Activated T-helper 1 cell treated with anti-CD3 and anti-CD28 coated beads, Interleukin-2, amount 50 U/mL, for 16 hours (primary cell): ENCODE data around the gene FAM53A.
"Not testable (repeated sequence)": the region's sequence is repeated elsewhere in the genome, so short reads cannot be mapped to it uniquely, and the experiment has no call there.

Experiments
- DNase-seq, 2 donors: peaks; one replicate each; pipeline ENCODE4 v3.0.0-alpha.2; 2020; ENCODE audit warnings: low read depth in 1 of 2, low spot score in 1 of 2

The FAM53A gene

DNA sequence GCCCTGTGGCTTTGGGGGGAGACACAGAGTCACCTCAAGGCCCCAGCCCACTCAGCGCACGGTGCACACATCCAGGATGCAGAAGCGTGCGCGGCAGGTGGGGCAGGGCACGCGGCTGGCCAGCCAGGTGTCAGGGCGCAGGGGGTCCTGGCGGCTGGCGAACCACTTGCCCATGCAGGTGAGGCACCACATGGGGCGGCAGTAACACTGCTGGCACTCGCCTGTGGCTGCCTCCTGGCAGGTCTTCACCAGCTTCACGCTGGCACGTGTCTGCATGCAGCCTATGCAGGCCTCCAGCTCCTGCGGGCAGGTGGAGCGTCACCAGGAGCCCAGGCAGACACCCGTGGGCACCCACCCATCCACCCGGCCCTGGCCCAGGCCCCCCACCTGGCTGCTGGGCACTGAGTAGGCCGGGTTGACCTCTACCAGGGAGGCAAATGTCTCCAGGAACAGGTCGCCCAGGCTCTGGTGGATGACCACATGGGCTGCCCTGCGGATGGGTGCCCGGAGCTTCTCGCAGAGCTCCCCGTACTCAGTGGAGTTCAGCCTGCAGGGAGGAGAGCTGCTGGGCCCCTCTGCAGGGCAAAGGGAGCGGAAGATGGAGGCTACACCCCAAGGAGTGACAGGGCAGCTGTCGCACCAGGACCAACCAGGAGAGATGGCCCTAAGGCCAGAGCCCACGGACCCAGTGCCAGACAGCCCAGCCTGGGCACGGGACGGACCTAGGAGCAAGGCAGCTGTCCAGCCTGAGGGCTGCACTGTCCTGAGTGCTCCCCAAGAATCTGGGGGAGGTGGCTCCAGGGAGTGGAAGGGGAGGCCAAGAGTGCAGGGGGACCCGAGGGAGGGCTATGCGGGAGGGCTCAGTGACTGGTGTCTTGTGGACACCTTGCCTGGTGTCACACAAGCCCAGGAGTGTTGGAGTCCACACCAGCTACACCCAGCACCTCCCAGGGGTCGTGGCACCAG lies 33.3 kb upstream of the FAM53A start:
- no peak for DNase-seq

- no peak for DNase-seq
These were observed 32.2 kb upstream of the FAM53A start for GRCh38 chr4:1716065-1716945.

DNA sequence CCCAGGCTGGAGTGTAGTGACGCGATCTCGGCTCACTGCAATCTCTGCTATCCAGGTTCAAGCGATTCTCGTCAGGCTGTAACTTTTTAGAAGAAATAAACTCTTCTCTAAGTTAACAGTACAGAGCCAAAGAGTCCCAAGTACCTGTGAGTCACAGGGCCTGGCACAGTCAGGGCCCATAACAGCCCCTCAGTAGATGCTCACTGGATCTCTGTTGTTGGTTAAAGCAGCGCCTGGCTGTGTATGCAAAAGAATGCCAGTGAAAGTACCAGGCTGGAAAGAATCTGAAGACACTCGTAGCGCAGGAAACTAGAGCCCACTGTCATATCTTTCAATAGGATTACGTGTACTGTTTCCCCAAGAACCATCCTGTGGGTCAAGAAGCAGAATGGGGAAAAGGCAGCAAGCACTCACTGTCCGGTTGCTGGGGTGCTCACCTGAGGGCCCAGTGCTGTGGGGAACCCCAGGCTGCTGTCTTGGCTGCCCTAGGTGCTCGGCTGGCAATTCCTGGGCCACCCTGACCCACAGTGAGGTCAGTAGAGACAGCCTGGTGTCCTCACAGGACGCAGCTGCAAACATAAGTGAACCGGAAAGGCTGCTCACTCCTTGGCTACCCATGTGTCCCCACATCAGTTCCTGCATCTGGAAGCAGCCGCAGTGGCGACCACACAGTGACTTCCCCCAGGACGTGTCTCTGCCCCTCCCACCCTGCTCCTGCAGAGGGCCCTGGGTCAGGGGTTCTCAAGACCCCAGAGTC lies 31.1 kb upstream of the FAM53A start:
- DNase-seq, result no peak

- DNase-seq, result no peak
These were observed 30.3 kb upstream of the FAM53A start for GRCh38 chr4:1714303-1715001.

DNA sequence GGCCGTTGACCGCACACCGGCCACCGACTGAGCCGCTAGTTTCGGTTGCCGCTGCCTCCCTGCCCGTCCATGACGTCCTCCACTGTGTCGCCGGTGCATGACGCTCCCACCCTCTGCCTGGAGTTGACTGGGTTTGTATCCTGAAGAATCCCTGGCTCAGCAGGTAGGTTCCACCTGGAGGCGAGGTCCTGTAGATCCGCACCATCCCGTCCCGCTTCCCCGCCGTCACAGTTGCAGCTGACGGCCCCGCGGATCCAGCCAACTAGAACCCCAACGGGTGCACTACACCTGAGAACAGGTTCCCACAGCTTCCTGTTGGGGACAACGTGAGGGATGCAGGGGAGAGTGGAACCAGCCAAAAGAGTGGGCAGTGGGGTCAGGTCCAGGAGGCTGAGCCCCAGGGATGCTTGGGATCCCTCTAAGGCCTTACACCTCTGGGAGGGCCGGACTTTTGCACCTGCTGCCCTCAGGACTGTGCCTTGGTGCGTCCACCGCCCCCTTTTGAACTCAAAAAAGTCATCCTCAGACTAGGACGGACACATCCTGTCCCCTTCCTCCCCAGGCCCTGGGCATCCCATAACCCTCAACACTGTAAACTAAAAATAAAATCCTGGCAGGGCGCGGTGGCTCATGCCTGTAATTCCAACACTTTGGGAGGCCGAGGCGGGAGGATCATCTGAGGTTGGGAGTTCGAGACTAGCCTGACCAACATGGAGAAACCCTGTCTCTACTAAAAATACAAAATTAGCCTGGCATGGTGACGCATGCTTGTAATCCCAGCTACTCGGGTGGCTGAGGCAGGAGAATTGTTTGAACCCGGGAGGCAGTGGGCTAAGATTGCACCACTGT lies 29.1 kb upstream of the FAM53A start:
- no peak for DNase-seq

DNA sequence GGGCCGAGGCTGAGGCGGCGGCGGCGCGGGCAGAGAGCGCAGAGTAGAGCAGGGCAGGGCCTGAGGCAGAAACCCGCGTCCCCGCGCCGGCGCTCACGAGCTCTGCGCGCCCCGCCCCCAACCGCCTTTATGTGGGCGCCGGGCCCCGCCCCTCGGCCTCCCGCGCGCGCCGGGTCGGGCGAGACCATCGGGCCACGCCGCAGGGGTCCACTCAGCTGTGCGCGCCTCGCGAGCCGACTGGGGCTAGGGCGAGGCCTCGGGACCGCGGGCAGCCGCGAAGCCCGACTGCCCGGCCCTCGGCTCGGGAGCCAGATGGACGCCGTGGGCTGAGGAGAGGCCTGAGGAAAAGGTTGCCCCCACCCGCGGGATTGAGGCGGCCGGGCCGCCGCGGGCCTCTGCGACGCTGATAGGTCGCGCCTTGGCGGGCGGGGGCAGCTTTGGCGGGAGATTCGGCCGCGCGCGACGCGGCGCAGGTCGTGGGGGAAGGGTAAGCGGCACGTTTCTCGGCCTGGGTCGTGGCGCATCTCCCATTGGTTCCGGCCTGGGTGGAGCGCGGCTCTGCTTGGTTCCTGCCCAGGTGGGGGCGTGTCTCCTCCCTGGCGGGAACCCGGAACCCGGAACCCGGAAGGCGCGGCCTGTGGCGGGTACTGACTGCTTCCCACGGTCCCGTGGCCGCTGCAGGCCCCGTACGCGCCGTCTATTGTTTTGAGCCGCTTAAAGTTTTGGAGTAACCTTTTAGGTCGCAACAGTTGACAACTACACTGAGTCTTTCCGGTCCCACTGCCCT lies 28.3 kb upstream of the FAM53A start, which contains the start of gene SLBP:
SLBP (minus strand) TSS at position 104 of the 787 bp plus-strand sequence. CDS start 131 bp downstream, outside the sequence.
- peak; percentile 97 to 98 for DNase-seq

DNA sequence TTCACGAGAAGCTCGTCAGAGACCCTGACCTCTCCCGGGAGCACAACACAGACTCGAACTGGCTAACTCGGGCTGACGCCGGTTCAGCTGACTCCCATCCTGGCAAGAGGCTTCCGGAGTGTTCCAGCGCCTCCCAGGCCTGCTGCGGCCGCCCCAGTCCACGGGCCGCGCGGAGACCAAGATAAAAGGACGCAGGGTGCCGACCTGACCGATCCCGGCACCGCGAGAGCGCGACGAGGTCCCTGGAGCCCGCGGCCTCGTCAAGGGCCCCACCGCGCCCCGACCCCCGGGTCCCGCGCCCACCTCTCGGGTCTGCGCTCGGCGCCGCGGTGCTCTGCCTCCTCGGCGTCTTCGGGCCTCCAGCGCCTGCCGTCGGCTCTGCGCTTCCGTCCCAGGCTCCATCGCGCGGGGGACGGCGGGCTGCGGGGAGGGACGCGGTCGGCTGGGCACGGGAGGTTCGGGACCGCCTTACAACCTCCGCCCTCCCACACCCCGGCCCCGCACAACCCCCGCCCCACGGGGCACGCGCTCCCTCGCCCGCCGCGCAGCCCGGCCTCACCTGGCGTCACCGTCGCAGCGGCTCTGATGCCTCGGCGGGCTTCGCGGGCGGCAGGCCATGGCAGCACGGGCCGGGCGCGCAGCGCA lies 27.6 kb upstream of the FAM53A start:
- peak in 1 of 2 donors; percentile 32 for DNase-seq

DNA sequence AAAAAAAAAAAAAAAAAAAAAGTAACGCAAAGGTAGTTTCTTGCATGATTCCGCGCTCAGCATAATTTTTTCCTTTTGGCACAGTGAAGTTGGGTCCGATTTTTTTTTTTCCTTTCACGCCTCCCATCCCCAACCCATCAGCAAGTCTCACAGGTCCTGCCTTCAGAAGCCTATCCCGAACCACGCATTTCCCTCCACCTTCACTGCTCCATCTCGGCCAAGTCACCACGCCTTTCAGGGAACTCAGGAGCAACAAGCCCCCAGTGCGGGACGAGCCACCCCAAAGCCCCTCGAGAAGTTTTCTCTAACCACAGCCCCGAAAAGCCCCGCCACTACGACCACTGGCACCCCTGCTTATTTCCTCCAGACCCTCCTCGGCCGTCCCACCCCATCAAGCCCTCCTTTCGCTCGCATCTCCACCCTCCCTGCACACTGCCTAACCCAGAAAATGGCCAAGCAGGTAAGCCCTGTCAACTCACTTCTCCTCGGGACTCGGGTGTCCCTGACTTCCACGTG lies 27.0 kb upstream of the FAM53A start:
- DNase-seq, result no peak

GRCh38 chr4:1708581-1708980 lies 24.5 kb upstream of the FAM53A start:
- DNase-seq, result no peak

DNA sequence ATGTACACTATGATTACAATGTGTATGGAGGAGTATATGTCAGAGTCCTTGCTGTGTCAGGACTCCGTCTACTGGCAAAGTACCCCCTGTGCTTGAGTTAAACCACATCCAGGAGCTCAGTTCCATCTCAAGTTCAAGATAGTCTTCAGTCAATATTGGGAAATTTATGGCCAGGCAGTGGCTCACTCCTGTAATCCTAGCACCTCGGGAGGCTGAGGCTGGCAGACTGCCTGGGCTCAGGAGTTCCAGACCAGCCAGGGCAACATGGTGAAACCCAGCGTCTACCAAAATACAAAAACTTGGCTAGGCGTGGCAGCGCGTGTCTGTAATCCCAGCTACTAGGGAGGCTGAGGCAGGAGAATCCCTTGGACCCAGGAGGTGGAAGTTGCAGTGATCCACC lies 22.2 kb upstream of the FAM53A start:
- DNase-seq, result no peak

DNA sequence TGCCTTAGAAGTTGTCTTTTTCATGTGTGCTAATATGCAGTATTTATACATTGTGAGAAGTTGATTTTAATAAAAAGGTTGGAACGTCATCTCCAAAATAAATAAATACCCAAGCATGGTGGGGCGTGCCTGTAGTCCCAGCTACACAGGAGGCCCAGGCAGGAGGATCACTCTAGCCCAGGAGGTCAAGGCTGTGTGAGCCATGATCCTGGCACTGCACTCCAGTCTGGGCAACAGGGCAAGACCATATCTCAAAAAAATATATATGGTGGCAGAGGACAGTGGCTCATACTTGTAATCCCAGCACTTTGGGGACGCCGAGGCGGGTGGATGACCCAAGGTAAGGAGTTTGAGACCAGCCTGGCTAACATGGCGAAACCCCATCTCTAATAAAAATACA lies 21.6 kb upstream of the FAM53A start:
- no peak for DNase-seq

GRCh38 chr4:1703867-1704266 lies 19.8 kb upstream of the FAM53A start:
- no peak for DNase-seq

DNA sequence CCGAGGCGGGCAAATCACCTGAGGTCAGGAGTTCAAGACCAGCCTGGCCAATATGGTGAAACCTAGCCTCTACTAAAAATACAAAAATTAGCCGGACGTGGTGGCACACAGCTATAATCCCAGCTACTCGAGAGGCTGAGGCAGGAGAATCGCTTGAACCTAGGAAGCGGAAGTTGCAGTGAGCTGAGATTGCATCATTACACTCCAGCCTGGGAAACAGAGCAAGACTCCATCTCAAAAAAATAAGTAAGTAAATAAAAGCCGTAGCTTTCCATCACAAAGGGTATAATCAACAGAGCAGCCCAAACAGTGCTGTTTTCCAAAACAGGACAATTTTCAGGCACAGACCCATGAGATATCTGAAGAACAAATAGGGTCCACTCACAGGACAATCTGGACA lies 17.6 kb upstream of the FAM53A start:
- not testable (repeated sequence) for DNase-seq

- no peak for DNase-seq
These were observed 11.8 kb upstream of the FAM53A start for GRCh38 chr4:1695913-1696312.

GRCh38 chr4:1693131-1693896 lies 9.2 kb upstream of the FAM53A start:
- DNase-seq, result peak; percentile 59 to 66

GRCh38 chr4:1691737-1692373 lies 7.7 kb upstream of the FAM53A start:
- no peak for DNase-seq

- no peak for DNase-seq
These were observed 6.6 kb upstream of the FAM53A start for GRCh38 chr4:1690698-1691097.
